Measurements from ENCODE around the gene JADE2. TPM values are rescaled to one million over a fixed set of nuclear protein-coding genes. Genes with fewer than 3 reads are reported as not detected.

JADE2 gene
- total RNA-seq, 1 experiment from 2014 or later = 18.4 TPM

GRCh38 chr5:134509308-134510040, 16.0 kb upstream of the JADE2 start:
- H3K4me1 ChIP-seq (ENCODE audit: insufficient read depth, low read length, poor library complexity, severe bottlenecking) = no peaks in the 10 kb centered on the region
- H3K9me3 ChIP-seq (ENCODE audit: low read depth, low read length, poor library complexity, severe bottlenecking) = no peaks in the 10 kb centered on the region
- no peaks in the 10 kb centered on the region for H3K36me3 ChIP-seq (ENCODE audit: insufficient read depth, low read length, poor library complexity, severe bottlenecking)
- no peak for TF ChIP-seq EZH2 (IDR thresholded peaks at IDR 0.05; ENCODE audit: borderline replicate concordance, low read depth, low read length, poor library complexity, severe bottlenecking)
- TF ChIP-seq, protein P1, sequence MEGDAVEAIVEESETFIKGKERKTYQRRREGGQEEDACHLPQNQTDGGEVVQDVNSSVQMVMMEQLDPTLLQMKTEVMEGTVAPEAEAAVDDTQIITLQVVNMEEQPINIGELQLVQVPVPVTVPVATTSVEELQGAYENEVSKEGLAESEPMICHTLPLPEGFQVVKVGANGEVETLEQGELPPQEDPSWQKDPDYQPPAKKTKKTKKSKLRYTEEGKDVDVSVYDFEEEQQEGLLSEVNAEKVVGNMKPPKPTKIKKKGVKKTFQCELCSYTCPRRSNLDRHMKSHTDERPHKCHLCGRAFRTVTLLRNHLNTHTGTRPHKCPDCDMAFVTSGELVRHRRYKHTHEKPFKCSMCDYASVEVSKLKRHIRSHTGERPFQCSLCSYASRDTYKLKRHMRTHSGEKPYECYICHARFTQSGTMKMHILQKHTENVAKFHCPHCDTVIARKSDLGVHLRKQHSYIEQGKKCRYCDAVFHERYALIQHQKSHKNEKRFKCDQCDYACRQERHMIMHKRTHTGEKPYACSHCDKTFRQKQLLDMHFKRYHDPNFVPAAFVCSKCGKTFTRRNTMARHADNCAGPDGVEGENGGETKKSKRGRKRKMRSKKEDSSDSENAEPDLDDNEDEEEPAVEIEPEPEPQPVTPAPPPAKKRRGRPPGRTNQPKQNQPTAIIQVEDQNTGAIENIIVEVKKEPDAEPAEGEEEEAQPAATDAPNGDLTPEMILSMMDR (conservative IDR thresholded peaks at IDR 0.05; ENCODE audit: low read depth, low read length) = no peak
- DNase-seq (ENCODE audit: low spot score) = no peak
- BruUV-seq (replicated peaks) = no TSS peak
- ChIA-PET CTCF (no interaction called here), POLR2A (ENCODE audit: low non-redundant PET) (no interaction called here)
- no peak overlapping the region for H3K4me3 ChIP-seq (ENCODE audit: low read depth, low read length, poor library complexity, severe bottlenecking)
- intact Hi-C loops (cut with micrococcal nuclease; ENCODE audit: unreplicated experiment) = no loop called here
- H3K27ac ChIP-seq (ENCODE audit: low read depth, low read length, poor library complexity, severe bottlenecking) = no peak overlapping the region
- H3K27me3 ChIP-seq (replicated peaks; ENCODE audit: insufficient read depth, low read depth, low read length, poor library complexity) = no peaks in the 10 kb centered on the region

- DNase-seq (ENCODE audit: low spot score) = no peak
- intact Hi-C loops (cut with micrococcal nuclease; ENCODE audit: unreplicated experiment) = no loop called here
- no peak overlapping the region for H3K4me3 ChIP-seq (ENCODE audit: low read depth, low read length, poor library complexity, severe bottlenecking)
Observed at GRCh38 chr5:134510970-134511795, 14.3 kb upstream of the JADE2 start.

GRCh38 chr5:134511796-134512660, 13.4 kb upstream of the JADE2 start:
- BruUV-seq (replicated peaks) = no TSS peak
- intact Hi-C loops (cut with micrococcal nuclease; ENCODE audit: unreplicated experiment) = no loop called here
- H3K9me3 ChIP-seq (ENCODE audit: low read depth, low read length, poor library complexity, severe bottlenecking) = no peaks in the 10 kb centered on the region
- ChIA-PET CTCF (no interaction called here), POLR2A (ENCODE audit: low non-redundant PET) (no interaction called here)
- no peak overlapping the region for H3K27ac ChIP-seq (ENCODE audit: low read depth, low read length, poor library complexity, severe bottlenecking)
- no peaks in the 10 kb centered on the region for H3K27me3 ChIP-seq (replicated peaks; ENCODE audit: insufficient read depth, low read depth, low read length, poor library complexity)
- H3K4me1 ChIP-seq (ENCODE audit: insufficient read depth, low read length, poor library complexity, severe bottlenecking) = no peaks in the 10 kb centered on the region
- no peak for DNase-seq (ENCODE audit: low spot score)
- TF ChIP-seq EZH2 (IDR thresholded peaks at IDR 0.05; ENCODE audit: borderline replicate concordance, low read depth, low read length, poor library complexity, severe bottlenecking) = no peak
- TF ChIP-seq, protein P1 (conservative IDR thresholded peaks at IDR 0.05; ENCODE audit: low read depth, low read length) = no peak
- no peaks in the 10 kb centered on the region for H3K36me3 ChIP-seq (ENCODE audit: insufficient read depth, low read length, poor library complexity, severe bottlenecking)
- H3K4me3 ChIP-seq (ENCODE audit: low read depth, low read length, poor library complexity, severe bottlenecking) = no peak overlapping the region

More at GRCh38 chr5:134510970-134511795, 14.3 kb upstream of the JADE2 start:
- Histone ChIP-seq H3K27me3 (replicated peaks; ENCODE audit: insufficient read depth, low read depth, low read length, poor library complexity) (no peaks in the 10 kb centered on the region), H3K27ac (ENCODE audit: low read depth, low read length, poor library complexity, severe bottlenecking) (no peak overlapping the region), H3K4me1 (ENCODE audit: insufficient read depth, low read length, poor library complexity, severe bottlenecking) (no peaks in the 10 kb centered on the region), H3K9me3 (ENCODE audit: low read depth, low read length, poor library complexity, severe bottlenecking) (no peaks in the 10 kb centered on the region), H3K36me3 (ENCODE audit: insufficient read depth, low read length, poor library complexity, severe bottlenecking) (no peaks in the 10 kb centered on the region)
- CTCF ChIA-PET = interaction anchor here (0.5 kb wide), 1 partner anchor 17 kb away, joined by 10 read pairs; no protein-coding TSS in a partner anchor
- POLR2A ChIA-PET (ENCODE audit: low non-redundant PET) = no interaction called here
- no peak for TF ChIP-seq EZH2 (IDR thresholded peaks at IDR 0.05; ENCODE audit: borderline replicate concordance, low read depth, low read length, poor library complexity, severe bottlenecking)
- TF ChIP-seq, protein P1 (conservative IDR thresholded peaks at IDR 0.05; ENCODE audit: low read depth, low read length) = no peak
- no TSS peak for BruUV-seq (replicated peaks)

All from A673 (cell line).